ENCODE results near the gene NUAK1. TPM values are rescaled to one million over a fixed set of nuclear protein-coding genes. Genes with fewer than 3 reads are reported as not detected.

Gene NUAK1
- total and polyA plus RNA-seq, 2 experiments from 2014 or later: 5.4 to 16.9 TPM

GRCh38 chr12:106140223-106140986 lies 1.7 kb upstream of the NUAK1 start:
- no peak overlapping the region for H2AFZ ChIP-seq
- TF ChIP-seq EZH2 (IDR thresholded peaks at IDR 0.05; ENCODE audit: low read depth, unreplicated experiment): no peak
- 0 out of 2 replicates have a peak, but pooled peaks have one; percentile 31 for TF ChIP-seq POLR2AphosphoS5 (IDR thresholded peaks at IDR 0.05; ENCODE audit: low read depth)
- TF ChIP-seq NANOG (IDR thresholded peaks at IDR 0.05; ENCODE audit: borderline replicate concordance): no peak
- H3K9me2 ChIP-seq (ENCODE audit: insufficient read depth): no peaks in the 10 kb centered on the region
- Mint-ChIP-seq H3K27me3 (ENCODE audit: insufficient read depth, low read depth, poor library complexity) (peaks cover 15% of the 10 kb centered on the region), H3K4me1 (peaks cover 58% of the 10 kb centered on the region), H3K36me3 (ENCODE audit: low read depth) (peaks cover 2% of the 10 kb centered on the region), H3K4me3 (peak overlapping the region; percentile 72), H3K9me3 (no peaks in the 10 kb centered on the region), H3K27ac (peak overlapping the region; percentile 81; the same call in 1 of the 2 replicates)
- peak overlapping the region; percentile 91 for H3K4me2 ChIP-seq
- no peaks in the 10 kb centered on the region for H4K20me1 ChIP-seq (replicated peaks; ENCODE audit: insufficient read depth)
- H3K4me1 ChIP-seq (ENCODE audit: insufficient read depth): peaks cover 56% of the 10 kb centered on the region
- ATAC-seq (no peak; the same call in 2 of the 3 replicates), DNase-seq (ENCODE audit: low spot score) (no peak)
- H3K27me3 ChIP-seq (ENCODE audit: insufficient read depth): peaks cover 11% of the 10 kb centered on the region
- H3F3A ChIP-seq (replicated peaks; ENCODE audit: low read depth): no peaks in the 10 kb centered on the region; the same call in 1 of the 2 replicates
- no peaks in the 10 kb centered on the region for H3K36me3 ChIP-seq (ENCODE audit: insufficient read depth)
- peak overlapping the region; percentile 82 for H3K4me3 ChIP-seq
- H3K79me2 ChIP-seq (replicated peaks; ENCODE audit: insufficient read depth): peaks cover 68% of the 10 kb centered on the region
- peak overlapping the region; percentile 95 for H3K27ac ChIP-seq (ENCODE audit: low read depth)

- Mint-ChIP-seq H3K9me3 (no peaks in the 10 kb centered on the region), H3K4me3 (peak overlapping the region; percentile 72), H3K27ac (peak overlapping the region; percentile 81), H3K36me3 (ENCODE audit: low read depth) (peaks cover 2% of the 10 kb centered on the region), H3K4me1 (peaks cover 64% of the 10 kb centered on the region), H3K27me3 (ENCODE audit: insufficient read depth, low read depth, poor library complexity) (peaks cover 15% of the 10 kb centered on the region)
- no peak for TF ChIP-seq ZNF462 (CRISPR knock-in tag; IDR thresholded peaks at IDR 0.05)
- peak; percentile 50 for TF ChIP-seq CREB1 (CRISPR knock-in tag; IDR thresholded peaks at IDR 0.05; ENCODE audit: low read depth)
- Histone ChIP-seq H3F3A (replicated peaks; ENCODE audit: low read depth) (no peaks in the 10 kb centered on the region; the same call in 1 of the 2 replicates), H3K27ac (ENCODE audit: low read depth) (peak overlapping the region; percentile 95), H3K36me3 (ENCODE audit: insufficient read depth) (no peaks in the 10 kb centered on the region), H4K20me1 (replicated peaks; ENCODE audit: insufficient read depth) (no peaks in the 10 kb centered on the region), H2AFZ (no peak overlapping the region), H3K4me3 (peak overlapping the region; percentile 82), H3K4me2 (peak overlapping the region; percentile 91), H3K27me3 (ENCODE audit: insufficient read depth) (peaks cover 11% of the 10 kb centered on the region), H3K79me2 (replicated peaks; ENCODE audit: insufficient read depth) (peaks cover 74% of the 10 kb centered on the region), H3K4me1 (ENCODE audit: insufficient read depth) (peaks cover 63% of the 10 kb centered on the region), H3K9me2 (ENCODE audit: insufficient read depth) (no peaks in the 10 kb centered on the region)
- DNase-seq (ENCODE audit: low spot score) (peak; percentile 89), ATAC-seq (peak; percentile 56)
Observed at GRCh38 chr12:106139422-106140171, 843 bp upstream of the NUAK1 start.

Measured in GM23338 (cell line).